Left forelimb (tissue), 1 donor: ENCODE measurements around the gene MS4A3.
"Not testable (repeated sequence)": the region's sequence is repeated elsewhere in the genome, so short reads cannot be mapped to it uniquely, and the experiment has no call there.

Experiments
- DNase-seq: peaks from one replicate; pipeline ENCODE4 v3.0.0-alpha.2; 2018; ENCODE audit warnings: low spot score

MS4A3 gene

DNA sequence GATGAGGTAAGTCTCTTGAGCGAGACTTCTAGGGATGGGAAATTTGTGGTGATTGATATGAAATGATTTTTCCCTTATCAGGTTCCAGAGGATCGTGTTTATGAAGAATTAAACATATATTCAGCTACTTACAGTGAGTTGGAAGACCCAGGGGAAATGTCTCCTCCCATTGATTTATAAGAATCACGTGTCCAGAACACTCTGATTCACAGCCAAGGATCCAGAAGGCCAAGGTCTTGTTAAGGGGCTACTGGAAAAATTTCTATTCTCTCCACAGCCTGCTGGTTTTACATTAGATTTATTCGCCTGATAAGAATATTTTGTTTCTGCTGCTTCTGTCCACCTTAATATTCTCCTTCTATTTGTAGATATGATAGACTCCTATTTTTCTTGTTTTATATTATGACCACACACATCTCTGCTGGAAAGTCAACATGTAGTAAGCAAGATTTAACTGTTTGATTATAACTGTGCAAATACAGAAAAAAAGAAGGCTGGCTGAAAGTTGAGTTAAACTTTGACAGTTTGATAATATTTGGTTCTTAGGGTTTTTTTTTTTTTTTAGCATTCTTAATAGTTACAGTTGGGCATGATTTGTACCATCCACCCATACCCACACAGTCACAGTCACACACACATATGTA, 39.1 kb downstream of the MS4A3 start:
- no peak for DNase-seq

GRCh38 chr11:60097189-60097588, 40.7 kb downstream of the MS4A3 start:
- no peak for DNase-seq

- no peak for DNase-seq
Observed at GRCh38 chr11:60098508-60098907, 42.0 kb downstream of the MS4A3 start.

DNA sequence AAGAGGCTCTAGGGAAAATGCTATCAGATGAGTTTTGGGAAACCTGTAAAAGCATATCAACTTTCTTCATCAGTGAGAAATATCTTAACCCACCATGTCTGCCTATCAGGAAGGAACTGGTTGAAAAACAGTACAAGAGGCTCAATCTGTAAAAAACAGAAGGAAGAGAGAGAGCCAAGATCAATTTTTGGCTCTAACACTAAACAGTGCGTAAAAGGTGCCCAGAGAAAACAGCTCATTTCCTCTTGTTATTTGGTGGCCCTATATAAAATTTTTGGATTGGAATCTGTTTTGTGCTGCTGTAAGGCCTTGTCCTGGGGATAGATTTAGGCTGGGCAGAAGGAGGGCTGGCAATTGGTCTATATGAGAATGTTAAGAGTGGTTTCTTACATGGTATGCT, 44.1 kb downstream of the MS4A3 start:
- DNase-seq, result no peak

GRCh38 chr11:60101368-60101767, 44.9 kb downstream of the MS4A3 start:
- not testable (repeated sequence) for DNase-seq

- DNase-seq, result not testable (repeated sequence)
Observed at GRCh38 chr11:60104471-60105115, 48.1 kb downstream of the MS4A3 start.

DNA sequence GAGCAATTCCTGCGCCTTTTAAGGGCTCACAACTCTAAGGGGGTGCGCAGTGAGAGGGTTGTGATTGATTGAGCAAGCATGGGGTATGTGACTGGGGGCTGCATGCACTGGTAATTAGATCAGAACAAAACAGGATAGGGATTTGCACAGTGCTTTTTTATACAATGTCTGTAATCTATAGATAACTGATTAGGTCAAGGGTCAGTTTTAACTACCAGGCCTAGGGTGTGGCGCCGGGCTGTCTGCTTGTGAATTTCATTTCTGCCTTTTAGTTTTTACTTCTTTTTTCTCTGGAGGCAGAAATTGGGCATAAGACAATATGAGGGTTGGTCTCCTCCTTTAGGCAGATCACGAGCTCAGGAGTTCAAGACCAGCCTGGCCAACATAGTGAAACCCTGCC, 52.2 kb downstream of the MS4A3 start:
- not testable (repeated sequence) for DNase-seq

- no peak for DNase-seq
Observed at GRCh38 chr11:60111793-60112192, 55.3 kb downstream of the MS4A3 start.

DNA sequence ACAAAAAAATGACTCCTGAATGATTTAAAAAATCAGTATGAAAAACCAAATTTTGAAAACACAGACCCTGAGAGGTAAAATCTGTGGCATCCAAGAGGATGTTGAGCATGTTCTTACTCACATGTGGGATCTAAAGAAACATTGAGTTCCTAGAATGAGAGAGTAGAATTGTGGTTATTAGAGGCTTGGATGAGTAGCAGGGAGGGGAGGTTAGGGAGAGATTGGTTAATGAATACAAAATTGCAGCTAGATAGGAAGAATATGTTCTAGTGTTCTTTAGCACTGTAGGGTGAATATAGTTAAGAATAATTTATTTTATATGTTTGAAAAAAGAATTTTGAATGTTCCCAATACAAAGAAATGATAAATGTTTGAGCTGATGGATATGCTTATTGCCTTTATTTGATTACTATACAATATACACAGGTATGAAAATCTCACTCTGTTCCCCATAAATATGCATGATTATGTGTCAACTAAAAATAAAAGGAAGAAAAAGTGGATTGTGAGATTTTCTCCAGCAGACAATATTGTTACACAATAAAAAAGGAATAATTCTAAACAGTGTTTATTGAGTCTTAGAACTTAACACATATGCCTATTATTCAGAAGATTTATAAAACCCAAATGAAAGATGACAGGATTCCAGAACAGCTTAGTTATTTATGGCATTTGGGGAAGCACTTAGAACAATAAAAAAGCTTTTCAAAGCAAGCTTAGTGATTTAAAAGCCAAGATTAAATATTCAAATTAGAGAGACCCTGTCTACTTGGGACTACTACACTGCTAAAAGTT, 60.7 kb downstream of the MS4A3 start:
- no peak for DNase-seq

- DNase-seq, result no peak
Observed at GRCh38 chr11:60118338-60118737, 61.9 kb downstream of the MS4A3 start.

- no peak for DNase-seq
Observed at GRCh38 chr11:60119710-60120109, 63.2 kb downstream of the MS4A3 start.
